Stimulated activated naive CD8-positive, alpha-beta T cell treated with anti-CD3 and anti-CD28 coated beads, Interleukin-15, amount 100 ng/mL, for 72 hours (primary cell): ENCODE results near the gene HAO2.
"Not testable (repeated sequence)": the region's sequence is repeated elsewhere in the genome, so short reads cannot be mapped to it uniquely, and the experiment has no call there.

Experiments
- ATAC-seq: fragments of 150-1000 bp; cut with Tn5 transposase; 2 replicates; pipeline ENCODE4 v1.10.0; 2021; ENCODE audit warnings: mild to moderate bottlenecking, moderate library complexity
- DNase-seq, 2 donors: peaks; one replicate each; pipeline ENCODE4 v3.0.0; 2021 to 2022
- H3K27ac Mint-ChIP-seq, 2 donors: one replicate each; pipeline ENCODE4 v1.8.0; 2022; ENCODE audit warnings: mild to moderate bottlenecking in 2 of 2, mixed read lengths in 2 of 2, moderate library complexity in 2 of 2
- H3K27me3 Mint-ChIP-seq: one replicate; pipeline ENCODE4 v1.8.0; 2022; ENCODE audit warnings: mixed read lengths
- H3K4me1 Mint-ChIP-seq: one replicate; pipeline ENCODE4 v1.8.0; 2022; ENCODE audit warnings: mild to moderate bottlenecking, mixed read lengths
- H3K4me3 Mint-ChIP-seq, 2 donors: one replicate each; pipeline ENCODE4 v1.8.0; 2022; ENCODE audit warnings: mild to moderate bottlenecking in 2 of 2, mixed read lengths in 2 of 2, moderate library complexity in 1 of 2
- H3K9me3 Mint-ChIP-seq, 2 donors: one replicate each; pipeline ENCODE4 v1.8.0; 2022; ENCODE audit warnings: mixed read lengths in 2 of 2

HAO2 gene

GRCh38 chr1:119364640-119365039, 3.9 kb upstream of the HAO2 start:
- Mint-ChIP-seq H3K4me1 (no peaks in the 10 kb centered on the region), H3K4me3 (no peak overlapping the region), H3K9me3 (no peaks in the 10 kb centered on the region), H3K27ac (no peak overlapping the region), H3K27me3 (peaks cover 26% of the 10 kb centered on the region)
- no peak for DNase-seq
- ATAC-seq = no peak

- Mint-ChIP-seq H3K27ac (no peak overlapping the region), H3K4me3 (no peak overlapping the region), H3K9me3 (no peaks in the 10 kb centered on the region), H3K27me3 (peaks cover 26% of the 10 kb centered on the region), H3K4me1 (no peaks in the 10 kb centered on the region)
- DNase-seq (no peak), ATAC-seq (no peak)
Observed at GRCh38 chr1:119366424-119366823, 2.2 kb upstream of the HAO2 start.

- Mint-ChIP-seq H3K27me3 (peaks cover 34% of the 10 kb centered on the region), H3K27ac (no peak overlapping the region), H3K4me3 (no peak overlapping the region), H3K4me1 (no peaks in the 10 kb centered on the region), H3K9me3 (no peaks in the 10 kb centered on the region)
- ATAC-seq = peak; percentile 52
- DNase-seq = no peak
Observed at GRCh38 chr1:119367432-119368124, 1.0 kb upstream of the HAO2 start.

- peaks cover 11% of the 10 kb centered on the region for H3K4me1 Mint-ChIP-seq
- H3K27me3 Mint-ChIP-seq = peaks cover 35% of the 10 kb centered on the region
- no peak overlapping the region for H3K27ac Mint-ChIP-seq
- DNase-seq (no peak), ATAC-seq (no peak)
- no peaks in the 10 kb centered on the region for H3K9me3 Mint-ChIP-seq
- no peak overlapping the region for H3K4me3 Mint-ChIP-seq
Observed at GRCh38 chr1:119370748-119371147, 2.2 kb downstream of the HAO2 start.

- no peak overlapping the region for H3K4me3 Mint-ChIP-seq
- H3K27me3 Mint-ChIP-seq = peaks cover 35% of the 10 kb centered on the region
- peaks cover 11% of the 10 kb centered on the region for H3K4me1 Mint-ChIP-seq
- no peaks in the 10 kb centered on the region for H3K9me3 Mint-ChIP-seq
- H3K27ac Mint-ChIP-seq = no peak overlapping the region
- ATAC-seq (no peak), DNase-seq (no peak)
Observed at GRCh38 chr1:119371815-119372214, 3.2 kb downstream of the HAO2 start.

GRCh38 chr1:119372503-119373086, 4.0 kb downstream of the HAO2 start:
- H3K27me3 Mint-ChIP-seq = peaks cover 28% of the 10 kb centered on the region
- no peak overlapping the region for H3K4me3 Mint-ChIP-seq
- peaks cover 11% of the 10 kb centered on the region for H3K4me1 Mint-ChIP-seq
- peak overlapping the region in 1 of 2 donors; percentile 2 for H3K27ac Mint-ChIP-seq
- ATAC-seq (no peak), DNase-seq (no peak)
- H3K9me3 Mint-ChIP-seq = no peaks in the 10 kb centered on the region

GRCh38 chr1:119373465-119373864, 4.9 kb downstream of the HAO2 start:
- Mint-ChIP-seq H3K4me3 (no peak overlapping the region), H3K9me3 (peaks cover 0 to 1% of the 10 kb centered on the region in 2 donors), H3K4me1 (peaks cover 11% of the 10 kb centered on the region), H3K27me3 (peaks cover 21% of the 10 kb centered on the region), H3K27ac (no peak overlapping the region)
- ATAC-seq (no peak), DNase-seq (no peak)

- DNase-seq (no peak), ATAC-seq (peak; percentile 60)
- H3K9me3 Mint-ChIP-seq = peaks cover 0 to 6% of the 10 kb centered on the region in 2 donors
- H3K27ac Mint-ChIP-seq = no peak overlapping the region
- peaks cover 11% of the 10 kb centered on the region for H3K4me1 Mint-ChIP-seq
- peaks cover 21% of the 10 kb centered on the region for H3K27me3 Mint-ChIP-seq
- H3K4me3 Mint-ChIP-seq = no peak overlapping the region
Observed at GRCh38 chr1:119374208-119374874, 5.8 kb downstream of the HAO2 start.

- Mint-ChIP-seq H3K9me3 (peaks cover 0 to 6% of the 10 kb centered on the region in 2 donors), H3K27me3 (peaks cover 21% of the 10 kb centered on the region), H3K4me1 (peaks cover 11% of the 10 kb centered on the region), H3K27ac (no peak overlapping the region), H3K4me3 (no peak overlapping the region)
- ATAC-seq (no peak), DNase-seq (no peak)
Observed at GRCh38 chr1:119375366-119375765, 6.8 kb downstream of the HAO2 start.

- Mint-ChIP-seq H3K4me1 (peaks cover 11% of the 10 kb centered on the region), H3K4me3 (no peak overlapping the region), H3K9me3 (peaks cover 0 to 6% of the 10 kb centered on the region in 2 donors), H3K27me3 (peaks cover 21% of the 10 kb centered on the region), H3K27ac (no peak overlapping the region)
- DNase-seq = no peak
- no peak for ATAC-seq
Observed at GRCh38 chr1:119376594-119376993, 8.0 kb downstream of the HAO2 start.

GRCh38 chr1:119377594-119377993, 9.0 kb downstream of the HAO2 start:
- ATAC-seq = not testable (repeated sequence)

GRCh38 chr1:119379117-119379516, 10.5 kb downstream of the HAO2 start:
- Mint-ChIP-seq H3K4me3 (no peak overlapping the region), H3K27ac (no peak overlapping the region), H3K4me1 (peaks cover 9% of the 10 kb centered on the region), H3K9me3 (peaks cover 0 to 6% of the 10 kb centered on the region in 2 donors), H3K27me3 (peaks cover 3% of the 10 kb centered on the region)
- DNase-seq (no peak), ATAC-seq (no peak)

More at GRCh38 chr1:119377594-119377993, 9.0 kb downstream of the HAO2 start:
- H3K27ac Mint-ChIP-seq, DNase-seq, H3K9me3 Mint-ChIP-seq, H3K4me3 Mint-ChIP-seq: not testable (repeated sequence)
- Mint-ChIP-seq H3K4me1 (peaks cover 11% of the 10 kb centered on the region), H3K27me3 (peaks cover 14% of the 10 kb centered on the region)

- peaks cover 0 to 6% of the 10 kb centered on the region in 2 donors for H3K9me3 Mint-ChIP-seq
Observed at GRCh38 chr1:119380304-119380703, 11.7 kb downstream of the HAO2 start.

GRCh38 chr1:119380983-119381662, 12.5 kb downstream of the HAO2 start:
- Mint-ChIP-seq H3K27ac (no peak overlapping the region), H3K4me1 (no peaks in the 10 kb centered on the region), H3K27me3 (no peaks in the 10 kb centered on the region), H3K9me3 (peaks cover 0 to 6% of the 10 kb centered on the region in 2 donors), H3K4me3 (no peak overlapping the region)
- DNase-seq (no peak), ATAC-seq (no peak)

More at GRCh38 chr1:119380304-119380703, 11.7 kb downstream of the HAO2 start:
- DNase-seq = no peak
- H3K27ac Mint-ChIP-seq = no peak overlapping the region
- no peak for ATAC-seq
- no peaks in the 10 kb centered on the region for H3K27me3 Mint-ChIP-seq
- no peaks in the 10 kb centered on the region for H3K4me1 Mint-ChIP-seq
- H3K4me3 Mint-ChIP-seq = no peak overlapping the region

GRCh38 chr1:119384591-119384990, 16.0 kb downstream of the HAO2 start:
- Mint-ChIP-seq H3K27me3 (no peaks in the 10 kb centered on the region), H3K4me3 (no peak overlapping the region), H3K27ac (no peak overlapping the region), H3K4me1 (no peaks in the 10 kb centered on the region), H3K9me3 (no peaks in the 10 kb centered on the region)
- ATAC-seq (no peak), DNase-seq (no peak)

- DNase-seq (no peak), ATAC-seq (no peak)
- Mint-ChIP-seq H3K27ac (no peak overlapping the region), H3K27me3 (no peaks in the 10 kb centered on the region), H3K4me3 (no peak overlapping the region), H3K9me3 (no peaks in the 10 kb centered on the region), H3K4me1 (no peaks in the 10 kb centered on the region)
Observed at GRCh38 chr1:119385650-119386049, 17.1 kb downstream of the HAO2 start.
